Loucy (cell line): ENCODE data around the gene GHRHR.

Experiments used
- H2AFZ ChIP-seq: fragments of 200-600 bp; sonication (generic); 2 replicates; pipeline ENCODE4 v1.6.0; 2016; ENCODE audit warnings: antibody characterized with exemption, mild to moderate bottlenecking, low read length, moderate library complexity
- H3F3A ChIP-seq: fragments of 200-600 bp; 2 replicates; pipeline ENCODE4 v1.6.0; 2016; ENCODE audit warnings: antibody characterized with exemption, low read depth, mild to moderate bottlenecking
- H3K27me3 ChIP-seq: fragments of 200-600 bp; sonication (generic); 2 replicates; pipeline ENCODE4 v1.6.1; 2014; ENCODE audit warnings: low read length, mild to moderate bottlenecking; ENCODE audit not compliant: insufficient read depth, poor library complexity, severe bottlenecking
- H3K36me3 ChIP-seq: fragments of 200-600 bp; sonication (generic); 2 replicates; pipeline ENCODE4 v1.6.1; 2016; ENCODE audit warnings: low read length; ENCODE audit not compliant: insufficient read depth
- H3K4me1 ChIP-seq: fragments of 200-600 bp; sonication (generic); 2 replicates; pipeline ENCODE4 v1.5.1; 2014; ENCODE audit warnings: low read length, mild to moderate bottlenecking; ENCODE audit not compliant: insufficient read depth, poor library complexity, severe bottlenecking
- H3K4me2 ChIP-seq: fragments of 200-600 bp; sonication (generic); 2 replicates; pipeline ENCODE4 v1.6.0; 2014; ENCODE audit warnings: antibody characterized with exemption, low read length, low read depth, mild to moderate bottlenecking; ENCODE audit not compliant: poor library complexity, severe bottlenecking
- H3K4me3 ChIP-seq: fragments of 200-600 bp; sonication (generic); 2 replicates; pipeline ENCODE4 v1.5.1; 2014; ENCODE audit warnings: low read length, mild to moderate bottlenecking, mixed read lengths; ENCODE audit not compliant: poor library complexity, severe bottlenecking
- H3K79me2 ChIP-seq: fragments of 200-600 bp; sonication (generic); 2 replicates; pipeline ENCODE4 v1.6.1; 2014; ENCODE audit warnings: low read length; ENCODE audit not compliant: insufficient read depth
- H3K9ac ChIP-seq: fragments of 200-600 bp; sonication (generic); 2 replicates; pipeline ENCODE4 v1.6.0; 2014; ENCODE audit warnings: mild to moderate bottlenecking, low read depth, low read length, moderate library complexity; ENCODE audit not compliant: poor library complexity, severe bottlenecking
- H3K9me2 ChIP-seq: fragments of 200-600 bp; sonication (generic); replicated peaks from 2 replicates; pipeline ENCODE4 v1.6.1; 2016; ENCODE audit warnings: low read depth, low read length, mixed read lengths
- H3K9me3 ChIP-seq: fragments of 200-600 bp; sonication (generic); 2 replicates; pipeline ENCODE4 v1.6.1; 2014; ENCODE audit warnings: mild to moderate bottlenecking, antibody characterized with exemption, low read length, low read depth; ENCODE audit not compliant: insufficient read depth
- H4K20me1 ChIP-seq: fragments of 200-600 bp; sonication (generic); 2 replicates; pipeline ENCODE4 v1.6.0; 2014; ENCODE audit warnings: antibody characterized with exemption, low read length, mild to moderate bottlenecking; ENCODE audit not compliant: insufficient read depth, poor library complexity, severe bottlenecking
- CTCF ChIP-seq: fragments of 200-600 bp; sonication (generic); conservative IDR thresholded peaks from 2 replicates; pipeline ENCODE4 v1.5.1; 2014; ENCODE audit warnings: mild to moderate bottlenecking, antibody characterized with exemption, low read length
- EZH2phosphoT487 ChIP-seq: fragments of 200-600 bp; IDR thresholded peaks from 2 replicates; pipeline ENCODE4 v1.6.1; 2018; ENCODE audit warnings: antibody characterized with exemption, mild to moderate bottlenecking, moderate library complexity, borderline replicate concordance

The GHRHR gene

GRCh38 chr7:30970074-30970473 lies 6.3 kb downstream of the GHRHR start:
- no peaks in the 10 kb centered on the region for H3K9me3 ChIP-seq
- no peak overlapping the region for H3K4me2 ChIP-seq
- H3F3A ChIP-seq: no peaks in the 10 kb centered on the region
- no peak overlapping the region for H2AFZ ChIP-seq
- H3K4me3 ChIP-seq: no peak overlapping the region
- no peaks in the 10 kb centered on the region for H3K36me3 ChIP-seq
- no peaks in the 10 kb centered on the region for H3K4me1 ChIP-seq
- no peaks in the 10 kb centered on the region for H3K9me2 ChIP-seq
- H3K27me3 ChIP-seq: no peaks in the 10 kb centered on the region
- TF ChIP-seq EZH2phosphoT487 (no peak), CTCF (no peak)
- H4K20me1 ChIP-seq: no peaks in the 10 kb centered on the region
- H3K9ac ChIP-seq: no peak overlapping the region
- no peaks in the 10 kb centered on the region for H3K79me2 ChIP-seq

GRCh38 chr7:30970594-30971094 lies 6.9 kb downstream of the GHRHR start:
- H3K9me3 ChIP-seq: no peaks in the 10 kb centered on the region
- H3K36me3 ChIP-seq: no peaks in the 10 kb centered on the region
- H3K9ac ChIP-seq: no peak overlapping the region
- no peaks in the 10 kb centered on the region for H3K9me2 ChIP-seq
- H3F3A ChIP-seq: no peaks in the 10 kb centered on the region
- no peaks in the 10 kb centered on the region for H3K27me3 ChIP-seq
- H3K4me3 ChIP-seq: no peak overlapping the region
- H2AFZ ChIP-seq: no peak overlapping the region
- no peaks in the 10 kb centered on the region for H4K20me1 ChIP-seq
- H3K4me1 ChIP-seq: no peaks in the 10 kb centered on the region
- no peak overlapping the region for H3K4me2 ChIP-seq
- TF ChIP-seq CTCF (no peak), EZH2phosphoT487 (no peak)
- H3K79me2 ChIP-seq: no peaks in the 10 kb centered on the region

GRCh38 chr7:30971440-30971839 lies 7.7 kb downstream of the GHRHR start:
- no peaks in the 10 kb centered on the region for H3K4me1 ChIP-seq
- H3K27me3 ChIP-seq: no peaks in the 10 kb centered on the region
- H3K9me3 ChIP-seq: no peaks in the 10 kb centered on the region
- no peak overlapping the region for H2AFZ ChIP-seq
- no peaks in the 10 kb centered on the region for H3F3A ChIP-seq
- no peaks in the 10 kb centered on the region for H3K36me3 ChIP-seq
- H4K20me1 ChIP-seq: no peaks in the 10 kb centered on the region
- H3K79me2 ChIP-seq: no peaks in the 10 kb centered on the region
- no peak overlapping the region for H3K4me3 ChIP-seq
- H3K9me2 ChIP-seq: no peaks in the 10 kb centered on the region
- no peak overlapping the region for H3K4me2 ChIP-seq
- H3K9ac ChIP-seq: no peak overlapping the region
- no peak for TF ChIP-seq CTCF
- TF ChIP-seq EZH2phosphoT487: no peak
